ENCODE results near the gene MILR1. TPM values are rescaled to one million over a fixed set of nuclear protein-coding genes. Genes with fewer than 3 reads are reported as not detected.

MILR1 gene
- total RNA-seq, 2 donors from 2014 or later: 0.80 TPM; not detected in 1

- DNase-seq: no peak
- peaks cover 53% of the 10 kb centered on the region for H3K4me1 Mint-ChIP-seq
- peaks cover 61% of the 10 kb centered on the region for H3K36me3 Mint-ChIP-seq (ENCODE audit: low read depth)
- no peak overlapping the region for H3K27ac ChIP-seq (ENCODE audit: low read depth, low read length)
- H3K9me3 ChIP-seq (ENCODE audit: control insufficient read depth, low read length): no peaks in the 10 kb centered on the region
- no peaks in the 10 kb centered on the region for H3K27me3 Mint-ChIP-seq (ENCODE audit: insufficient read depth)
- H3K9ac ChIP-seq (ENCODE audit: extremely low read depth, low read length, poor library complexity, severe bottlenecking): peak overlapping the region; percentile 48
- H3K4me3 ChIP-seq (ENCODE audit: low read length): peak overlapping the region; percentile 91
- peaks cover 13% of the 10 kb centered on the region for H3K4me1 ChIP-seq (ENCODE audit: control insufficient read depth, insufficient read depth, low read length)
- no peaks in the 10 kb centered on the region for H3K9me3 Mint-ChIP-seq
- no peak for TF ChIP-seq CTCF (conservative IDR thresholded peaks at IDR 0.05)
- no peaks in the 10 kb centered on the region for H3K27me3 ChIP-seq (ENCODE audit: control insufficient read depth, insufficient read depth, low read length, poor library complexity, severe bottlenecking)
- 80 to 91% methylated on average over 6 to 7 of the region's 7 CpGs for WGBS, 2 experiments (ENCODE audit: insufficient coverage in 1 of 2, insufficient read length in 1 of 2)
- H3K36me3 ChIP-seq (ENCODE audit: control insufficient read depth, insufficient read depth, low read length): peaks cover 57% of the 10 kb centered on the region
- H3K4me3 Mint-ChIP-seq: peak overlapping the region; percentile 99
- H3K27ac Mint-ChIP-seq: peak overlapping the region; percentile 99
Measured at GRCh38 chr17:64498308-64499203, 49.6 kb downstream of the MILR1 start.

- no peak overlapping the region for H3K4me3 Mint-ChIP-seq
- no peak for DNase-seq
- no peak for TF ChIP-seq CTCF (conservative IDR thresholded peaks at IDR 0.05)
- peaks cover 65% of the 10 kb centered on the region for H3K4me1 Mint-ChIP-seq
- no peaks in the 10 kb centered on the region for H3K9me3 Mint-ChIP-seq
- H3K9me3 ChIP-seq (ENCODE audit: control insufficient read depth, low read length): no peaks in the 10 kb centered on the region
- peaks cover 71% of the 10 kb centered on the region for H3K36me3 ChIP-seq (ENCODE audit: control insufficient read depth, insufficient read depth, low read length)
- H3K9ac ChIP-seq (ENCODE audit: extremely low read depth, low read length, poor library complexity, severe bottlenecking): peak overlapping the region; percentile 48
- H3K27me3 ChIP-seq (ENCODE audit: control insufficient read depth, insufficient read depth, low read length, poor library complexity, severe bottlenecking): no peaks in the 10 kb centered on the region
- peak overlapping the region; percentile 100 for H3K4me3 ChIP-seq (ENCODE audit: low read length)
- no peaks in the 10 kb centered on the region for H3K27me3 Mint-ChIP-seq (ENCODE audit: insufficient read depth)
- peaks cover 64% of the 10 kb centered on the region for H3K36me3 Mint-ChIP-seq (ENCODE audit: low read depth)
- WGBS, 2 experiments (ENCODE audit: insufficient coverage in 1 of 2, insufficient read length in 1 of 2): 89 to 95% methylated on average over 6 of the region's 6 CpGs
- peak overlapping the region; percentile 65 for H3K27ac Mint-ChIP-seq
- H3K4me1 ChIP-seq (ENCODE audit: control insufficient read depth, insufficient read depth, low read length): peaks cover 13% of the 10 kb centered on the region
- no peak overlapping the region for H3K27ac ChIP-seq (ENCODE audit: low read depth, low read length)
Measured at GRCh38 chr17:64499805-64500486, 51.0 kb downstream of the MILR1 start.

DNA sequence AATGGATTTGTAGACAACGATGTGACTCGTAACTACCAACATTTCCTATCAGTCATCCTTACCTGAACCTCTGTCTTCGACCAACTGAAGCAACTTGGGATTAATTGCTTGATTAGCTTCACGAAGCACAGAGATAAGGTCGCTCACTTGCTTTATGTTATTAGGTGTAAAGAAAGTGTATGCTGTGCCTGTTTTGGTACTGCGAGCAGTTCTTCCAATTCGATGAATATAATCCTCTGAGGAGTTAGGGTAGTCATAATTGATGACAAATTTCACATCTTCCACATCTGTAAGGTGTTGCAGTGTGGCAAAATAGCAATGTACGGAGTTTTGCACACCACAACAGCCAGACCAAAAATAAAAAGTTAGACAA lies 51.6 kb downstream of the MILR1 start:
- peaks cover 67% of the 10 kb centered on the region for H3K36me3 Mint-ChIP-seq (ENCODE audit: low read depth)
- TF ChIP-seq CTCF (conservative IDR thresholded peaks at IDR 0.05): no peak
- H3K27ac ChIP-seq (ENCODE audit: low read depth, low read length): no peak overlapping the region
- H3K9ac ChIP-seq (ENCODE audit: extremely low read depth, low read length, poor library complexity, severe bottlenecking): peak overlapping the region; percentile 48
- no peak for DNase-seq
- WGBS, 2 experiments (ENCODE audit: insufficient coverage in 1 of 2, insufficient read length in 1 of 2): 92 to 100% methylated on average over 3 to 8 of the region's 8 CpGs
- no peaks in the 10 kb centered on the region for H3K9me3 Mint-ChIP-seq
- no peaks in the 10 kb centered on the region for H3K9me3 ChIP-seq (ENCODE audit: control insufficient read depth, low read length)
- H3K27me3 Mint-ChIP-seq (ENCODE audit: insufficient read depth): no peaks in the 10 kb centered on the region
- no peaks in the 10 kb centered on the region for H3K27me3 ChIP-seq (ENCODE audit: control insufficient read depth, insufficient read depth, low read length, poor library complexity, severe bottlenecking)
- peaks cover 74% of the 10 kb centered on the region for H3K36me3 ChIP-seq (ENCODE audit: control insufficient read depth, insufficient read depth, low read length)
- peaks cover 65% of the 10 kb centered on the region for H3K4me1 Mint-ChIP-seq
- no peak overlapping the region for H3K4me3 Mint-ChIP-seq
- H3K4me3 ChIP-seq (ENCODE audit: low read length): peak overlapping the region; percentile 100
- H3K27ac Mint-ChIP-seq: peak overlapping the region; percentile 88
- H3K4me1 ChIP-seq (ENCODE audit: control insufficient read depth, insufficient read depth, low read length): peaks cover 13% of the 10 kb centered on the region
